HPDE6-E6E7 (cell line): ENCODE measurements around the gene VAPA.

Experiments
- DNase-seq: peaks from one replicate; pipeline ENCODE4 v3.0.0; 2011; ENCODE audit warnings: missing footprints; ENCODE audit errors: extremely low spot score

The VAPA gene, protein sequence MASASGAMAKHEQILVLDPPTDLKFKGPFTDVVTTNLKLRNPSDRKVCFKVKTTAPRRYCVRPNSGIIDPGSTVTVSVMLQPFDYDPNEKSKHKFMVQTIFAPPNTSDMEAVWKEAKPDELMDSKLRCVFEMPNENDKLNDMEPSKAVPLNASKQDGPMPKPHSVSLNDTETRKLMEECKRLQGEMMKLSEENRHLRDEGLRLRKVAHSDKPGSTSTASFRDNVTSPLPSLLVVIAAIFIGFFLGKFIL

DNA sequence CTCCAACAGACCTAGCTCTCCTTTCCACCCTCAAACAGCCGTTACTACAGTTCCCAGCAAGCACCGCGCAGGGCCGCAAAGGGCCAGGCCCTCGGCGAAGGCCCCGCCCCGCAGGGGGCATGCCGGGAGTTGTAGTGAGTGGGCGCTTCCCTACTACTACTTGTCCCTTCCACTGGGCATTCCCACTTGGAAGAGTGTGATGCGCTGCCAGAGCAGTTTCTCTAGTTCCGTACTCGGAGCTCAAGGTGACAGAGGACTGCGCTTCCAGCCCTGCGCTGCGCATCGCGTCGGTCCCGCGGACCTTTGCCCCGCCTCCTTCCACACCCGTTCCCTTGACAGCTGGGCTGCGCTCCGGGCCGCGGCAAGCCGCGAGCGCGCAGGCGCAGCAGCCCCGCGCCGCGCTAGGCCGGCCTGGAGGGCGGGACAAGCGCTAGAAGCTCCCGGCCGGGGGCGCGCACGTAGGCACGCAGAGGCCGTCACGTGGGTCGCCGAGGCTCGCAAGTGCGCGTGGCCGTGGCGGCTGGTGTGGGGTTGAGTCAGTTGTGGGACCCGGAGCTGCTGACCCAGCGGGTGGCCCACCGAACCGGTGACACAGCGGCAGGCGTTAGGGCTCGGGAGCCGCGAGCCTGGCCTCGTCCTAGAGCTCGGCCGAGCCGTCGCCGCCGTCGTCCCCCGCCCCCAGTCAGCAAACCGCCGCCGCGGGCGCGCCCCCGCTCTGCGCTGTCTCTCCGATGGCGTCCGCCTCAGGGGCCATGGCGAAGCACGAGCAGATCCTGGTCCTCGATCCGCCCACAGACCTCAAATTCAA, at the start of gene VAPA:
Gene VAPA (plus strand): TSS at position 491 of the 808 bp plus-strand sequence. CDS start 241 bp downstream, at position 732.
- peak; percentile 96 for DNase-seq

DNA sequence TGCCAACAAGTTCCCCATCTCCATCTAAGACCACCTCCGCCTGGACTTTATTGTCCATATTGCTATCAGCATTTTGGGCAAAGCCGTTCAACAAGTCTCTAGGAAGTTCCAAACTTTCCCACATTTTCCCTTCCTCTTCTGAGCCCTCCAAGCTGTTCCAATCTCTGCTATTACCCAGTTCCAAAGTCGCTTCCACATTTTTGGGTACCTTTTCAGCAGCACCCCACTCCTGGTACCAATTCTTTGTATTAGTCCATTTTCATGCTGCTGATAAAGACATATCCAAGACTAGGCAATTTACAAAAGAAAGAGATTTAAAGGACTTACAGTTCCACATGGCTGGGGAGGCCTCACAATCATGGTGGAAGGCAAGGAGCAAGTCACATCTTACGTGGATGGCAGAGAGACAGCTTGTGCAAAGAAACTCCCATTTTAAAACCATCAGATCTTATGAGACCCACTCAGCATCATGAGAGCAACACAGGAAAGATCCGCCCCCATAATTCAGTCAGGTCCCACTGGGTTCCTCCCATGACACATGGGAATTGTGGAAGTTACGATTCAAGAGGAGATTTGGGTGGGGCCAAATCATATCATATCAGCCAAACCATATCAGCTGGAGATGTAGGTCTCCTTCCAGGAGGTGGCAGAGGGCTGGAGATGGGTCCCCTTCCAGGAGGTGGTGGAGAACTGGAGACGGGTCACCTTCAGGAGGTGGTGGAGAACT, 47.9 kb upstream of the VAPA start:
- no peak for DNase-seq

DNA sequence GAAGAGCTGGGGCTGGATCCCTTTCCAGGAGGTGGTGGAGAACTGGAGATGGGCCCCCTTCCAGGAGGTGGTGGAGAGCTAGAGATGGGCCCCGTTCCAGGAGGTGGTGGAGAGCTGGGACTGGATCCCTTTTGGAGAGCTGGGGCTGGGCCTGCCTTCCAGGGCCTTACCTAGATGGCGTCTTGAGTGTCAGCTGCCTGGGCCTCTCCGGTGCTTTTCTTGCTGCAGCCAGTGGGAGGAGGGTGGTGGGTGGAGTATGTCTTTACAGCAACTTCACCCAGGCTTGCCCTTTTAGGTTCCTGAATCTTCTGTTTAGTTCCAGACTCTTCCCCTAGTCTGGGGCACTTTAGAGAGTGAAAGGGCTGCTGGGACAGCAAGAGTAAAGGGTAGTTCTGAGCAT, 47.2 kb upstream of the VAPA start:
- DNase-seq = no peak

DNA sequence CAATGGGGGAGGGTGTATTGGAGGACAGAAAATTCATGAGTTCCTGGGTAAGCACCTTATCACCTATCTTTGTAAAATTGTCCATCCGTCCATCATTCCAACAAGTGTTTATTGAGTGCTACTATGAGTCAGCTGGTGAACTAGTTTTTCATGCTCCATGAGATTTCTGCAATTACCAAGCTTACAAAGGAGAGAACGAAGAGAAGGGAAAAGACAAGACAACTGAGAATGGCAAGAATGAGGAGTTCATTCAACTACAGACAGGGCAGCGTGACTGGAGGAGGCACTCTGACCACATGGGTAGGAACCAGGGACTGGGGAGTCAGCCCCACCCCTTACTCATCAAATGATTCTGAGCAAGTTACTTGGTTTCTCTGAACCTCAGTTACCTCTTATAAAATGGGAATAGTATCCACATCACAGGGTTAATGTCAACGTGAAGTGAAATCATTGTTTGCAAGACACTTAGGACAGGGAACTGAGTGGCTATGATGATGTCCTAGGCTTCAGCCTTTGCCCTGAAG, 46.7 kb upstream of the VAPA start:
- no peak for DNase-seq

DNA sequence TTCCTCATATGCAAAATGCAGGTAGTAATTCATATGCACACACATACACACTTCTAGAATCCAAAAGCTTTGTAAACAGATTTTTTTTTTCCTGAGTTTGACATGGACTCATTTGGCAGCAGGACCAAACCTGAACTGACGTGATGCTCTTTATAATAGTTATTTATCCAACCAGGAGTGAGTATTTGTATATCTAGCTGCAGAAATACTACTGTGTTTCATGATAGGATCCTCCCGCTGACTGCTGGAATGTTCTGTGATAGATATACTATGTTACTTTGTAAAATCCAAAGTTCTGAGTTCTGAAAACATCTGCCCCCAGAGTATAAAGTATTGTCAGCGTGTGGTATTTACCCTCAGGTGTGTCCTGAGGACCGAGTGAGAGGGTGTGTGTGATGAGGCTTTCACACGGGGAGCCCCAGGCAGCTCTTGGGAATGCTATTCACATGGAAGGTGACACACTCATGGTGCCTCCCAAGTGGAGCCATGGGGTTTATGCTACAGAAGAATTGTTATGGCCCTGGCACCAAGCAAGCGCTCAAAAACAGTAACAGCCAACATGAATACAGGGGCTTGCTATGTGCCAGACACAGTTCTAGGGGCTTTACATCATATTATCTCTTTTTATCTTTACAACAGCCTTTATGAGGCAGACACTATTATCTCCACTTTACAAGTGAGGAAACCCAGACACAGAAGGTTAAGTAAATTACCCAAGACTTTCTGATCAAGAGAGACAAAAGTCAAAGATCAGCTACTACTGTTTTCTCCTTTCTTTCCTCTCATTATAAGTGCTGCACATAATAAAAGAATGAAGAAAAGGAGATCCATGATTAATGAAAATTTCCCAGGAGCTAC, 44.7 kb upstream of the VAPA start:
- no peak for DNase-seq

DNA sequence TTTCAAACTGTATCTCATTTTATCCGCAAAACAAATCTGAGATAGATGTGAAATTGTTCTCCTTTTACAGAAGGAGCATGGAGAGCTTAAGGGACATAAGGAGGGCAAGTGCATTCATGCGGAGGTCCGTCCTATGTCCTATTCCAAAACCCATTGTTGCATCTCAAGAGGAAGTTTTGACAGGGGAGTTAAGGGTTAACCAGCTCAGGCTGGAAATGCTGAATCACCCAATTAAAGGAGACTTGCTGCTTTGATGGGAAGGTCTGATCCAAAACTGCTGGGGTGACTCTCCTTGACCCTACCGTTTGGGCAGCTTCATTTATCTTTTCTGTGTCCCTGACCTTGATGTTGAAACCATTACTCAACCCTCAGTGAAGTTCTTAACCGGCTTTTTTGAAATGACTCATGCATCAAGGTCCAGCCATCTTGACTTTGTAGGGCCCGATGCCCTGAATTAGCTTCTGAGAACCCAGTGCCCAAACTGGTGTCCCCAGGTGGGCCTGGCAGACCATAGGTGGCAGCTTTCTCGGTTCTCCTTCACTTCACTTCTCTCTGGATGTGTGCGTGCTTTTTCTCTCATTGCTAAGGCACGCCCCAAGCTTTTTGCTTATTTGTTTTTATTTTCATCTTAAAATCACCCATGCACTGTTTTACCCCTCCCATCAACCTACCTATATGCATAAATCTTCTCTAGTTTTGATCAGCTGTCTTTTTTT, 43.9 kb upstream of the VAPA start:
- no peak for DNase-seq

DNA sequence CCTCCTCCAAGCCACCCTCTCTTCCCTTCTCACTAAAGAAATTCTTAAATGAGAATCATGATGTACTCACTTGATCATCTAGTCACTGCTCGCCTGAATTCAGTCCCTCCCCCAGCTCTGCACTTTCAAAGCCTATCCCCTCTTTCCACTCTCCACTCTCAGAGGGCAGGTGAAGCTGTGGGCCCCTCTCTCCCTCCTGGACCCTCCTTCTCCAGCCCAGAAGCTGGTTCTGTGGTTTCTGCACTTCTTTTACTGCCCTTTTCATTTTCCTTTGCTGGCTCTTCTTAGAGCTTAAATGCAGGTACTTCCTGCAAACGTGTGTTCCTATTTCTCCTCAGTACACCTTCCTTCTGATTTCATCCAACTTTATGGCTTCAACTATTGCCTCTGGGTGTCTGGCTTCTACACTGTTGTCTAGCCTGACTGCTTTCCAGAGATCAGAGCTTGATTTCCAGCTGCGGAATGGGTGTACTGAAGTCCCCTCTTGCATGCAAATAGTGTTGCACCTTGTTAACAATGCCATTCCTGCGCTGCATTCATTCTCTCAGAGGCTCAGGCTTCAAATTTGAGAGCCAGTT, 43.3 kb upstream of the VAPA start:
- no peak for DNase-seq

DNA sequence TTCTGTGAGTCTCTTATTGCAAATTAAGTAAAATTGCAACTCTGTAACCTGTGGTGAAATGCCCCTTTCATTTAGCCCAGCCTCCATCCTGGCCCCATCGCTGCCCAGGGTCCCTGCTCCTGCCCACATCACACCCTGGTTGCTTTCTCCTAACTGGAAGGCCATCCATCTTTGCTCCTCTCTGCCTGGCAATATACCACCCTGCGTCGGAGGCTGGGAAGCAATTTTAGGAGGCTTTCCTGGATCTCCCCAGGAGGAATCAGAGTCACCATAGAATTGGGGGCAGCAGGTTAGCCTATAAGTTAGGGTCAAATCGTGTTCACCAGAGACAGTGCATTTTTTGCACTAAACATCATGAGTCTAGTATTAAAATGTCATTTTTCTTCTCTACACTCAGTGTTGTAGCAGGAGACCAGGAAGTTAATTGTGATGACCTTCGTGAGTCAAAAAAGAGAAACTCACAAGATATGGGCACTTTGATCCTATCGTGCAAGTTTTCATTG, 42.5 kb upstream of the VAPA start:
- DNase-seq = no peak

DNA sequence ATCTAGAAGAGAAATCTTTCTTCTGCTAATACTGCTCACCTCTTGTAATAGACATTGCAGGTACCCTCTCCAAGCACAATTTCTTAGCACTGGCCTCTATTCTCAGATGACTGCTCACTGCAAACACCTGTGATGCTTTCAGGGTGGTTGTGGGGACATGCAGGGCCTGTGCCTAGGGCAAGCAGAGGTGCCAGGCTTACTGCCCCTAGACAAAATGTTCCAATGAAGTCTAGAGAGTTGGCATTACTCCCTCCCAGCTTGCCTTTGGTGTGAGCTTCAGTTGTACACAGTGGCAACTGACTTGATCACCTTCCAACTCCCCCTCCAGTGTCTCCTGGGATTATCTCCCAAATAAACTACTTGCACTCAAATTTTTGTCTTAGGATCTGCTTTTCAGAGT, 41.0 kb upstream of the VAPA start:
- no peak for DNase-seq

DNA sequence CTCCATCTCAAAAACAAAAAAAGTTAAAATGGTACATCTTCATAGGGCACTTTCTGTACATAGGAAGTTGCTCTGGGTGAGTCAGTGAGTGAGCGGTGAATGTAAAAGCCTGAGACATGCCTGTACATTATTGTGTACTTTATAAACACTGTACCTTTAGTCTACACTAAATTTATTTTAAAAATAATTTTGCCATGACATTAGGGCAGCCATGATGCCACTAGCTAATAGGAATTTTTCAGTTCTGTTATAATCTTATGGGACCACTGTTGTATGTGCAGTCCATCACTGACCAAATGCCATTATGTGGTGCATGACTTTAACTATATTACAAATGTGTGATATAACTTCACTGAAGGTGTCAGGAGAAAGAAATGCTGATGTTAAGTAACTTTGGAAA, 39.1 kb upstream of the VAPA start:
- no peak for DNase-seq

DNA sequence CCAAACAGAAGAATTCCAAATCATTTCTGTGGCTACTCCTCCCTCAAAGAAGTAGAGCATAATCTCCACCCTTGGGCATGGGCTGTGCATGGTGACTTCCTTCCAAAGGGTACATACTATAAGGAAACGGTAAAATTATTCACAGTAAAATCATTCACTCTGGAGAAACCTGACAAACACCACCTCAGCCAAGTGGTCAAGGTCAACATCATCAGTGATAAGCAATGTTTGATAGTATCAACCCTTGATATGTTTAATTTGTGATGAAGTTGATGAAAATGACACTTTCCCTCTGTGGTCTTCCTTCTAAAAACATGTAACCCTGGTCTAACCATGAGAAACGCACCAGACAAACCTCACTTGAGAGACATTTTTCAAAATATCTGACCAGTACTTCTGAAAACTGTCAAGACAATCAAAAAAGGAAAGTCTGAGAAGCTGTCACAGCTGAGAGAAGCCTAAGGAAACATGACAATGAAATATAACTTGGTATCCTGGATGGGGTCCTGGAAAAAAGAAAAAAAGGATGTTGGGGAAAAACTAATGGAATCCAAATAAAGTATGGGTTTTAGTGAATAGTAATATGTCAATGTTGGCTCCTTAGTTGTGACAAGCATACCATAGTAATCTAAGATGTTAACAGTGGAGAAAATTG, 37.5 kb upstream of the VAPA start:
- DNase-seq = no peak

DNA sequence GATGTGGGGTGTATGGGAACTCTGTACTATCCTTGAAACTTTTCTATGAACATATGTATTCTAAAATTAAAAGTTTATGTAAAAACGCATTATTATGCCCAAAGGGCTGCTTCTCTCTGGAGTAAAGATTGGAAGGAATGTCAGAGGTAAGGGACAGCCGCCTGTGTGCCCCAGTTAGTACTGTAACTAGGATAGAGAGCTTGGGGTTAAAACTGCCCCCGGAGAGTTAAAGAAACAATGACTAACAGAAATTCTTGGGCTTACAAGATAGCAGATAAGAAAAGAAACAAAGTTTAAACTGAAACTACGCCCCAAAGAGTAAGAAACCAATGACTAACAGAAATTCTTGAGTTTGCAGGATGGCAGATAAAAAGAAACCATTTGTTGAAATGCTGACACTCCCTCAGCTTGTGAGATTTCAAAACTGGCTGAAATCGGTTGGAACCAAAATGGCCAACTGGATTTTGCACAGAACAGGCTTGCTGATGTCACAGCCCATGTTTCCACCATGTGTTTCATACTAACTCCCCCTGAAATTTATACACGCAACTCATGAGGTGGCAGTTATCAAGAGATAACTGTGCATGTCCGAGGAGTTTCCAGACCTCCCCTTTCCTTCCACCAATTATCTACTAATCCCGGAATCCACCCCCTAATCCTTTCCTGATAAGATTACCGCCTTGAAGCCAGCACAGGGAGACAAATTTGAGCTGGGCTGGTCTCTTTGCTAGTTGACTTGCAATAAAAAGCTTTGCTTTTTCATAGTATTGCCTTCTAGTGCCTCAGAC, 36.8 kb upstream of the VAPA start:
- no peak for DNase-seq

DNA sequence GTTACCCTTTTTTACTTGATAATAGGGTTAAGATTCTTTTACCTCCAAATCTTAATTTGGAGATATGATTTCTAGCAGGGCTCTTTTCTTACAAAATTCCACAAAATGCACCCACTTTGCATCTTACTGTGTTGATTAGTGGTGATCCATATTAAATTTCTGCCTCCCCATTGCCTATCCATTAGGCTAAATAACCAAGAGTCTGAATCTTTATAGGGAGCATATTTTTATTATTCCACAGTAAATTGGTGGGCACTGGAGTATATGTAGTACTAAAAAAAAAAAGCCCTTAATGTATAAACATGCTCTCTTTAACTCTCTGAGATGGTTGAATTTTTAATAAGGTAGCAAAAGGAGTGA, 36.2 kb upstream of the VAPA start:
- DNase-seq = no peak

DNA sequence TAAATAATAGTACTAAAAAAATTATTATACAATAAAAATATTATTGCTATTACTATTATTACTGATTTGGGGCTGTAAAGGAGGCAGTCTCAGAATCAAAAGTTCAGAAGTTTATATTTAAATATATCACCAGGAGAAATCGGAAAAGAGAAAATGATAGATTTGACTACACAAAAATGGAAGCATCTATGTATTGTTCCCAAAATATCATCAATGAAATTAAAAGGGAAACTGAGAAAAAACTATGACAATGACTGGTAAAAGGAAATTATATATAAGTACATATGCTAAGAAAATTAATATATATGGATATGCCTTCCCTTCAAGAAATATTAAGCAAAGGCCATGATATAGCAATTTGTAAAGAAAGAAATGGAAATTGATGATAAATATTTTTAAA, 35.7 kb upstream of the VAPA start:
- no peak for DNase-seq

DNA sequence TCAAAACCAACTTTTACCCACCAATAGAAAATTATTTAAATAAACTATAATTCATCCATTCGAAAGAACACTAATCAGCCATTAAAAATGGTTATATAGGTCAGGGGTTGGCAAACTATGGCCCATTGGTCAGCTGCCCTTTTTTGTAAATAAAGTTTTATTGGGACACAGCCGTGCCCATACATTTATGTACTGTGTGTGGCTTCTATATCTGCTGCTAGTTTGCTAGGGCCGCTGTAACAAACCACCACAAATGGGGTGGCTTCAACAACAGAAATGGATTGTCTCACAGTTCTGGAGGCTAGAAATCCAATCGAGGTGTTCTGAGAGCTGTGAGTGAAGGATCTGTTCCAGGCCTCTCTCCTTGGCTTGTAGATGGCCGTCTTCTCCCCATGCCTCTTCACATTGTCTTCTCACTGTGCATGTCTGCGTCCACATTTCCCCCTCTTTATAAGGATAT, 35.0 kb upstream of the VAPA start:
- no peak for DNase-seq

DNA sequence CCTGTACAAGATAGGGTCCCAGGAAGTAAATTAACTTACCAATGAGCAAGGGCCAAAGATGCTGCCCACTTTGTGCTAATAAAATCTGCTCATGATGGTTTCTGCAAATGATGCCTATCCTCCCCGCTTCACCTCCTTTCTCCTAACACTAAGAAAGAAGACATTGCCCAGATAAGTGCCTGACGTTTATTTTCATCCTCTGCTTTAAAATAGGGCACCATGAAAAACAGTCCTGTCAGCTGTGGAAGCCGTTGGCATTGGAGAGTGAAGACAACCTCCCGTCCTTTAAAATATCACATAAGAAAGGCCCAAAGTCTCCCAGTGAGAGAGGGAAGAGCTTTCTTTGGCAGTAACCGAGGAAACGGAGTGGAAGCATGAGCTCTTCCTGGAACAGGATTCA, 29.7 kb upstream of the VAPA start:
- DNase-seq = no peak

DNA sequence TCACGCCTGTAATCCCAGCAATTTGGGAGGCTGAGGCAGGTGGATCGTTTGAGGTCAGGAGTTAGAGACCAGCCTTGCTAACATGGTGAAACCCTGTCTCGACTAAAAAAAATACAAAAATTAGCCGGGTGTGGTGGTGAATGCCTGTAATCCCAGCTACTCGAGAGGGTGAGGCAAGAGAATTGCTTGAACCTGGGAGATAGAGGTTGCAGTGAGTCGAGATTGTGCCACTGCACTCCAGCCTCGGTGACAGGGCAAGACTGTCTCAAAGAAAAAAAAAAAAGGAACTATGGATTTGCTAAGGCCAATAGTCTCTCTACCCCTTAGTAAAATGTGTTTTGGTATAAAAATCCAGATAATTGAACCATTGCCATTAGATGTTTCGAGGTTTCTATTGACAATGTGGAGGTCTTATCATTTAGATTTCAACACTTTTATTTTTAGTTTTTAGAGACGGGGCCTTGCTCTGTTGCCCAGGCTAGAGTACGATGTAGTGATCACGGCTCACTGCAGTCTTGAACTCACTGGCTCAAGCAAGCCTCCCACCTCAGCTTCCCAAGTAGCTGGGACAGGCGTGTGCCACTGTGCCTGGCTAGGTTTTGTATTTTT, 29.2 kb upstream of the VAPA start:
- DNase-seq = no peak

DNA sequence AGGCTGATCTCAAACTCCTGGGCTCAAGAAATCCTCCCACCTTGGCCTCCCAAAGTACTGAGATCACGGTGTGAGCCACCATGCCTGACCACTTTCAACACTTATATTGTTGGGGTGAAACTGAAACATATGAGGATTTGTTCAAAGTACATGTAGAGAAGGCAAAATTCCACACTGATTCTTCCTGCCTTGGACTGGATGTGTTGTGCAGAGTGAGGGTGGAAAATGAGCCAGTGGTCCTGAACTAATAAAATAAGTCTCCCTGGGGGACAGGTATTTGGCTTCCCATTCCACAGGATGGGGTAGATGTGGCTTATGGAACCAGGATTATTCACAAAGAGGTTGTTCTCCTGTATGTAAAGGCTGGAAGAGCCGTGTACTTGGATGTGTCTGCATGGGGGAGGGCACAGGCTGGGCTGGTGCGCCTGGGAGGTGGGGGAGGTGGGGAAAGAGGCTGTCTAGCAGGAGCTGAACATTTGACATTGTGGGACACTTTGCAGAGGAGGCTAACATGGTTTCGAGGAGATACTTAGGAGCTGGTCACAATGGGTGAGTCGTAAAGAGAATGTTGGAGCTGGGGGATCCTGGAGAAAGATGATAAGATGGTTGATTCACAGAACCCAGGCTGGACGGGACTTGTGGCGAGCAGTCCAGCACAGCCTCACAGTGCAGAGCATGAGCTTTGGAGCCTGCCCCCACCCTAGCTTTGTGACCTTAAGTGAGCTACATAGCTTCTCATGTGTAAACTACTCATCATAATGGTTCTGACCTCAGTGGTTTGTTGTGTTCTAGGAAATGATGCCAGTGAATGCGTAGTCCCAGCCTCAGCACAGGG, 28.4 kb upstream of the VAPA start, which contains the start of gene TXNDC2:
Gene TXNDC2 (plus strand): TSS at position 804 of the 835 bp plus-strand sequence. CDS start 708 bp downstream, outside the sequence.
- DNase-seq = no peak
